Stimulated activated CD8-positive, alpha-beta memory T cell treated with anti-CD3 and anti-CD28 coated beads, Interleukin-2, amount 100 ng/mL, for 1 hour (primary cell): ENCODE data around the gene GRPEL1.
"Not testable (repeated sequence)": the region's sequence is repeated elsewhere in the genome, so short reads cannot be mapped to it uniquely, and the experiment has no call there.

Experiments used
- DNase-seq, 2 donors: peaks; one replicate each; pipeline ENCODE4 v3.0.0-alpha.2; 2020; ENCODE audit warnings: low read depth in 2 of 2

The GRPEL1 gene

DNA sequence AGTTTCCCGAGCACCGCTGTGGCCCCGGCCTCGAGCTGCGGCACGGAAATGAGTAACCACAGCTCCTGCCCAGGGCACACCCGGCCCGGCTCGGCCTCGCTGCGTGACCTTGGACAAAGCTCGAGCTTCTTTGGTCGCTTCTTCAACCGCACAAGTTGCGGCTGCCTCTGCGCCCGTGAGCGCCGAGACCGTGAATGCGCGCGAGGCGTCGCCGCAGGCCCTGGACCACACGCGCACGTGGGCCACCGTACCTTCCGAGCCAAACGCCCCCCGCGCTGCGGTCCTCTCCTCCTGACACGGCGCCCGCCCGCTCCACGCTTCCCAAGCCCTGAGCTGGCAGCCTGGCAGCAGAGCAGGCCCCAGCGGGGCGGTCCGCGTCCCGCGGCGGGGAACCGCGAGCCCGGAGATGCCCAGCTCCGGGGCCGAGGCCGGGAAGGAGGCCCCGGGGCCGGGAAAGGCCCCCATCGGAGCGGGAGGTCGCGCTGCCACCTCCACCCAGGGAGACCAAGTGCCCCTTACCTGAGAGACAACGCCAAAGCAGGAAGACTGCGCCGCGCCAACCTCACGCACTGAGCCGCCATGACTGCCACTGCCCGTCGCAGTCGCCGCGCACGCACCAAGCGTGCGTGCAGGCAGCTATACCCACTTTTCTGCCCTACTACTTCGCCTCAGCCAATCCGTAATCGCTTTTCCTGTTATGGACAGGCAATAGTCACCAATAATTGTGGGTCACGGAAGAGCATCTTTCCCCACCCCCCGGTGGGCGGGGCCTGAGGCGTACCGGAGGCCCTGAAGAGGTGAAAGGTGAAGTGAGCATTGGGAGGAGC is at the start of gene GRPEL1:
GRPEL1 (minus strand) TSS at position 613 of the 827 bp plus-strand sequence; CDS start at position 581, 32 bp downstream.
- peak in 1 of 2 donors; percentile 100 for DNase-seq

DNA sequence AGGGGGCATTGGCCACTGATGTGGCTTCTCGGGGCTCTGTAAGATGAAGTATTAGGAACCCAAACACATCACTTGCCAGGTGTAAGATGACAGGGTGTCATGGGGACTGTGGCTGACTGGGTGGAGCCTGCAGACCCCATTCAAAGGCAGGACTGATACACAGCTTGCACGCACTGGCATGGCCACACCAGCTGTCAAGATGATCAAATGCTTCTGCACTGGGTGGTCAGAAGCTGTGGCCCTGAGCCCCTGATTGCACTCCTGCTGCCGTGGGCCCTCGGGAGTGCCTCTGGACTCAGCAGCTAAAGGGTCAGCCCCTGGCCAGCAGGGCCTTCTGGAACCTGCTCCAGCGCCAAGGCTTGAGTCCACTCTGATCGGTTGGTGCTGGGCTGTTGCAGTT is 48.8 kb upstream of the GRPEL1 start:
- DNase-seq = no peak

DNA sequence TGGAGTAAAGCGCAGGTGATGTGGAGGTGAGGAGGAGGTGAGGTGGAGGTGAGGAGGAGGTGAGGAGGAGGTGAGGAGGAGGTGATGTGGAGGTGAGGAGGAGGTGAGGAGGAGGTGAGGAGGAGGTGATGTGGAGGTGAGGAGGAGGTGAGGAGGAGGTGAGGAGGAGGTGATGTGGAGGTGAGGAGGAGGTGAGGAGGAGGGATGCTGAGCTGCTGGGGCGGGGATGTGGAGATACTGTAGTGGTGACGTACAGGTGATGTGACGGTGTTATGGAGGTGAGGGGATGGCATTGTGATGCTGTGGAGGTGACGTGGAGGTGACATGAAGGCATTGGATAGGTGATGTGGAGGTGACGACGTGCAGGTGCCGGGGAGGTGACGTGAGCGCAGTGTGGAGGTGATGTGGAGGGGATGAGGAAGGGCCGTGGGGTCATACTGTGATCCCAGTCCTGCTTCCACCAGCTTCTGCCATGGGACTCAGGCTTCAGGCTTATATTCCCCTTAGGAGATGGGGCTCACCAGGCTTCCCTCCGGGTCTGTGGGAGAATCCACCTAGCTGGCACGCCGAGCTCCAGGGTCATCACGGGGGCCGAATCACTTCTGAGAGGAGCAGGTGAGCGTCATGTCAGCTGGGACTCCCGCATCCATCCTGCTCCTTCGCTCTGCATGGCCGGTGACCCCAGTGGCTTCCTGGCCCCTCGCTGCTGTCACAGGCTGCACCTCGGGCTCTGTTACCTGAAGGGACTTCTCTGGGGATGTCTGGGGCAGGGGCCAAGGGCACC is 47.9 kb upstream of the GRPEL1 start:
- no peak for DNase-seq

DNA sequence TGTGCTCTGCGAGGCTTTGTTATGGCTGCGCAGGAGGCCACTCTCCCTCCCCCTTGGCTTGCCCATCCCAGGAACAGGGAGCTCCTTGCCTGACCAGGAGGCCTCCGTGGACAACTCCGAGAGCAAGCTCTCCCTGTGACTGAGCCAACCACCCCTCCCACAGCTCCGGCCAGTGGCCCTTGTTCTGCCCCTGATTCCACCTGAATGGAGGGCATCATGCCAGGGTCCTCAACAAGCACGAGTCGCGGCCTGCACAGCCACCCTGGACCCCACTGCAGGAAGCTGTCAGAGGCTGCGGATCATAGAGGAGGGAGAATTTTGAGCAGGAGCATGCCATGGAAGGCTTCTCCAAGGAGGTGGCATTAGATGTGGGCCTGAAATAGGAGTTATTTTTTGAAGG is 44.8 kb upstream of the GRPEL1 start:
- no peak for DNase-seq

DNA sequence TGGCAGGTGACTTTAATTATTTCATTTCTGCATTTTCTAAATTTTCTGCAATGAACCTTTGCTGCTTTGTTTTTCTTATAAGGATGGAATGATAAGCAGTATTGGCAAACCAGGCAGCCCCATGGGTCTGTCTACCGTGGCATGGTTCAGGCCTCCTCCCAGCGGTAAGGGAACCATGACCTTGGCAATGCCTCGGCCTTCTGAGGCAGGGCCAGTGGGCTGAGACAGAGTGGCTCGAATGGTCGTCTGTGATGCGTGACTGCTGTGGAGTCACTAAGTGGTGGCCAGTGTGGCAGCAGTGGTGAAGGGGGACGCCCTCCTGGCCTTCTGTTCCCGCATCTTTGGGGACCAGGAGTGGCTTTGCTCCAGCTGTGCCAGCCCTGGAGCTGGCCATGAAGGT is 43.6 kb upstream of the GRPEL1 start:
- DNase-seq = no peak

DNA sequence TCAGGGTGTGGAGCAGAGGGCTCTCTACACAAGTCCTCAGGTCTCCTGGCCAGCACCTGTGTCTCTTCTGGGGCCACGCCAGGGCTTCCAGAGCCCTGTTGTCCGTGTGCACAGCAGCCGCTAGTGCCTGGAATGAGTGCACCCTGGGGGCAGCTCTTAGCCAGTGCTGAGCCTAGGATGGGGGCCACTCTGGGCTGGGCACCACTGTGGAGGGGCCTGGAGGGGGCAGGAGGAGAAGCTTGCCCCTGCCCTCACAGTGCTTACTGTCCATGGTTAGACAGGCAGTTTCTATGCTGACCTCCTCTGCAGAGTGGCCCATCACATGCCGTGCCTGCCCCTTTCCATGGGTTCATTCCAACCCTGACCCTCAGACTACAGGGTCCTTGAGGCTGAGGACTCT is 42.7 kb upstream of the GRPEL1 start:
- no peak for DNase-seq

DNA sequence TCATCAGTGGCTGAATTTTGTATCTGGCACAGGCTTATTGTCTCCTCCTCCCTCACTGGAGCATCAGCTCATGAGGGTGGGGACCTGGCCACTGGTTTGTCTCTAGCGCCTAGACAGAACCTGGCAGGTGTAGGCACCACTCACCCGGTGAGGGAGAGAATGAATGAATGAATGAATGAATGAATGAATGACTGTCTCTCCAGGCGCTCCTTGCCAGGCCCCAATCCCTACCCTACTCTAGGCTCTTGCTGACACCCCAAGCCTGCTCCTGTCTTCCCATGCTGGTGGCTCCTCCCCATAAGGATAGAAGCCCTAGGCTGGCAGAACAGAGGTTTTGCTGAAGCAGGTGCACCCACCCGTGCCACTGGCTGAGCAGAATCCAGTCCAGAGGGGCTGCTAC is 41.3 kb upstream of the GRPEL1 start:
- DNase-seq = no peak

DNA sequence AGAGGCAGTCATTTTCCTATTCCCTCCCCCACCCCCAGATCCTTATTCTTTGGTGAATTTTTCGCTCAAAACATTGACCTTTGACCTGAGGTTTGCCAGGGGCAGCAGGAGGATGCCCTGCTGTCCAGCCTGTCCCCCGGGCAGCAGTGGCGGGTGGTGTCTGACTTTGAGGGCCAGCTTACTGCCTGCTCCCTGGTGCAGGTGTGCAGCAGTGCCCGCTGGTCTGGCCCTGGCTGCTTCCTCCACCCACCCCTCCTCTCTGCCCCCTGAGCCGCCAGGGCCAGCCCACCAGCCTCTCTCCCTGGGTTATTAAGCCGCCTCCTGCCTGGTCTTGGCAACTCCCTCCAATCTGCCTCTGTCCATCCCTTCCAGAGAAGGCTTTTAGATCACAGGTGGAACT is 40.8 kb upstream of the GRPEL1 start:
- DNase-seq = no peak

DNA sequence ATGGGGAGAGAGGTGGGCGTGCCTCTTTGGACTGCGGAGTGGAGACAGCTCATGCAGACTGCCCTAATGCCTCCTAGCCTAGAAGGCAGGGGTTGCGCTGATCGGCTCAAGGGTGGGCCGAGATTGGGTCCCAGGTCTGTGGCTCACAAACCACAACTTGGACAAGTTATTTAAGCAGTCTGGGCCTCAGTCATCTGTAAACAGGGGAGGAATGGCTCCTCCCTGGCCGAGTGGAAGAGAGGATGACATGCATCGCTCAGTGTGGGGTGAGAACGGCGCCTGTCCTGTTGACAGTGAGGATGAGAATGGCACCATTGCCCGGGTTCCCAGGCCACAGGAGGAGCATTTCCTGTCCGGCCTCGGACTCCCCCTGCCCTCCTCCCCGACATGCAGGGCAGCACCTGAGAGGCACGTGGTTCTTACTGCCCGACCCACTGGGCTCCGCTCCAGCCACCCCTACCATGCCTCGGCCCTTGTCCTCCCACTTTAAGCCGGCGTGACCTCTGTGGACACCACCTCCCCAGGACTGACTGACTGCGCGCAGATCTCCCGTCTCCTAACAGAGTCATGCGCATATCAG is 40.3 kb upstream of the GRPEL1 start:
- no peak for DNase-seq

DNA sequence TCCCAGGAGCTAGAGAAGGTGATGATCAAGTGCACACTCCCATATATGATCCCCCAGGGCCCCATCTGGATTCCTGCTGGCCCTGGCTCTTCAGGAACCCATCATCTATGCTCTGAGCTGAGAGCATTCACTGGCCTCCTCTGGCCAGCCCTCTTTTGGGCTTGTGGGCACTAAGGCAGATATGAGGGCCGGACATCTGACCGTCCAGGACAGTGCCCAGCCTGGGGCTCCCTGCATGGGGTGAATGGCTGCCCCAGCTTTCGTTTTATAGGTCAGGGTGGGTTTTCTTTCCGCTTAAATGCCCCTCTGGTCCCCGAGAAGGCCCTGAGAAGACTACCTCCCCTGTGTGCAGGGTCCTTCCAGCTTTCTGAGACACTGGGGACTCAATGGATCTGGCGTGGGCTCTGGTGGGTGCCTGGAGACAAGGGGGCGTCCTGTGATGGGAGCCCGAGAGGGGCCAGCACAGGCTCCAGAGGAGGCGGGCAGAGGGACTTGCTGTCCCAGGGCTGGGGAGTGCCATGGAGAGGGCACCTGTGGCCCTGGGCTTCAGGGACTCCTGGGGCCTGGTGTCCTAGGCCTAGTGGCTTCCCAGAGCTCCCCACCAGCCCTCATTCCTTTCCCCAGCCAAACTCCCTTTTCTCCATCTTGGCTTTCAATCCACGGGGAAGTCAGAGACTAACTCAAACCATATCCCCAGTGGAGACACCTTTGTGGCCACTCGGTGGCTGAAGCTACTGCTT is 39.5 kb upstream of the GRPEL1 start:
- no peak for DNase-seq

DNA sequence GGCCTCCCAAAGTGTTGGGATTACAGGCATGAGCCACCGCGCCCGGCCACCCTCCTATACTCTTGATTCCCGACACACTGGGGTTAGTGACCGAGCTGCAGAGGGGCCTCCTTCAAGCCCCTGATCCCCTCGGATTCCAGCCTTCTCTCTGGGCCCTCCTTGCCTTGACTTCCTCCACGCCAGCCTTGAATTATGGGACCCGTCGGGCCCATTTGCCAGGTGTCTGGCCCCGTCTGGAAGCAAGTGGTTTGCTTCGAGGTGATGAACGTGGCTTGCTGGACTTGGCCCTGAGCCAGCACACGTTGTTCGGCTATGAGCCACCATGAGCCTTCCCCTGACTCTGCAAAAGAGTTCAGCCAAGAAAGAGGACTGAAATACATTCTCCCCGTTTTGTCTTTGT is 37.4 kb upstream of the GRPEL1 start:
- DNase-seq = no peak

DNA sequence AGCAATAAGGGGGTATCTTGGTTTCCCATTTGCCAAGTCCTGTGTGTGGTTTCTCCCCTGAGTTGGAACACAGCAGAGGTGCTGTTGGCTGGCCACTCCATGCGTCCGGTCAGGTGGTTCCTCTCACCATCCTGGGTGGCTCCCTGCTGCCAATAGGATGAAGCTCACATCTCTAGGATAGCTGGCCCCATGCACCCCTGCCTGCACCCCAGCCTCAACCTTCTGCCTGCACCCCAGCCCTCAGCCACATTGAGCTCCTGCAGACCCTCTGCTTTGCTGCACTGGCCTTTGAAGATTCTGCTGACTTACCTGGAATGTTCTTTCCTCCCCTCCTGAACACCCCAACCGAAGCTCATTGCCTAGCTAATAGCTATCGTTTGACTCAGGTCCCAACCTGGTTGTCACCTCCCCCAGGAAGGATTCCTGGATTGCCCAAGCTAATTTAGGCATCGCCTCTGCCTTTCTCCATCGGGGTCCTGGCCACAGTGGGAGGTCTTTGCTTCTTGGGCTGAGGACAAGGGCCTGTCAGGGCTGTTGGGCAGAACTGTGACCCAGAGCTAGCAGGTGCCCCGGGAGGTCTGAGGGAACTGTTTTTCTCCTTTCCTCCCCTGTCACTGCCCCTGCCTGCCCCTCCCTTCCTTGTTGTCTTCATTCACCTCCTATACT is 36.6 kb upstream of the GRPEL1 start:
- DNase-seq = no peak

DNA sequence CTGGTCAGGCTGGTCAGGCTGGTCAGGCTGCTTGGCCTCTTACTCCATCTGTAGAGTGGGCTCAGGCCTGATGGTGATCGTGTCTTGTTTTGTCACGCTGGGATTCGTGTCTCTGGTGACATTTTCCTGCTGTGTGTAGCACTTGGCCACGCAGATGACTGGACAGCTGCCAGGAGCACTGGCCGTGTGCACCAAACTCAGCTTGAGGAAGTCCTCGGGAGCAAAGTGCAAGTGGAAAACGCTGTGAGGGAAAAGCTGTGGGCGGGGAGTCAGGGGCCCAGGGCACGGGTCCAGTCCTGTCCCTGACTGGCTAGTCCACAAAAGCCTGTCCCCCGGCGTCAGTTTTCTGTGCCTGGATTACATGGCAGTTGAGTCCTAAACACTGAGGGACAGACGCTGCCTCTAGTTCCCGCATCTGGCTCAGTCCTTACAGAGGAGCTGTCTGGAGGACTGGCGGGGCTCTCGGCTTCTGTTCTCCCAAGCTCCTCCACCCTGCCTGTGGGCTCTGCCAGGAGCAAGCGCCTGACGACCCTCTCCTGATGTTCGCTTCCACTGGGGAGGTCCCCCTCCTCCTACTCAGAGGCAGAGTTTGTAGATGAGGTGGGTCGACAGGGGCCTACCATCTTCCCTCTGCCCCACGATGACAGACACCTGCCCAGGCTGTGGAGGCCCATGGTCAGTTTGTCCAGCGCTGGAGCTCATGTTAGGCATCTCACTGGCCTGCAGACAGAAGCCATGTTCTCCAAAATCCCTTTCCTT is 35.9 kb upstream of the GRPEL1 start:
- DNase-seq = no peak

DNA sequence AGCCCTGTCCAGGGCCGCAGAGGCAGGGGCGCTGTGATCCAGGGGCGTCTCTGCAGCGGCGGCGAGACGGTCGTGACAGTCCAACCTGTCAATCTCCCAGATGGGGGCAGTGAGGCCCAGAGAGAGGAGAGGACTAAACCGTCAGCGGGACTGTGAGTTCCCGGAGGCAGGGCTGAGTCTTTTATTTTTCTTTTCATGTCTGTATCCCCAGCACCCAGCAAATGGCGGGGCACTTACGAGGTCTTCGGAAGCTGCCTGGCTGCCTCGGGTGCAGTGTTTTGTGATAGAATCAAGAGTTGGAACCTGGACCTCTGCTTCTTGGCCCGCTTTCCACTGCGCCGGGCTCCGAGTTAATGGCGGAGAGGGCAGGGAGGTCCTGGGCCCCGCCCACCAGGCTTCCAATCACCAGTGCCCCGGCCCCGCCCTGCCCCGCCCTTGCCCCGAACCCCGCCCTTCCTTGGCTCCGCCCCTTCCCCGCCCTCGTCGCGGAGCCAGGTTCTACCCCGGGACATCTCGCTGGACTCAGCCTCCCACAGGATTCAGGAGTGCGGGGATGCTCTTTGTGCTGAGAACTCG is 35.3 kb upstream of the GRPEL1 start:
- peak; percentile 47 to 71 for DNase-seq

DNA sequence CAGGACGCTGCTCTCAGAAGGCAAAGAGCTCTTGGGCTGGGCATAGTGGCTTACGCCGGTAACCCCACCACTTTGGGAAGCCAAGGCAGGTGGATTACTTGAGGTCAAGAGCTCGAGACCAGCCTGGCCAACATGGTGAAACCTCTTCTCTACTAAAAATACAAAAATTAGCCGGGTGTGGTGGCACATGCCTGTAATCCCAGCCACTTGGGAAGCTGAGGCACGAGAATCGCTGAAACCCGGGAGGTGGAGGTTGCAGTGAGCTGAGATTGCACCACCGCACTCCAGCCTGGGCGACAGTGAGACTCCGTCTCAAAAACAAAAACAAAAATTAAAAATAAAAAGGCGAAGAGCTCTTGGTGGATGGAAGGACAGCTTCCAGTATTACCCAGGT is 34.6 kb upstream of the GRPEL1 start:
- not testable (repeated sequence) for DNase-seq

DNA sequence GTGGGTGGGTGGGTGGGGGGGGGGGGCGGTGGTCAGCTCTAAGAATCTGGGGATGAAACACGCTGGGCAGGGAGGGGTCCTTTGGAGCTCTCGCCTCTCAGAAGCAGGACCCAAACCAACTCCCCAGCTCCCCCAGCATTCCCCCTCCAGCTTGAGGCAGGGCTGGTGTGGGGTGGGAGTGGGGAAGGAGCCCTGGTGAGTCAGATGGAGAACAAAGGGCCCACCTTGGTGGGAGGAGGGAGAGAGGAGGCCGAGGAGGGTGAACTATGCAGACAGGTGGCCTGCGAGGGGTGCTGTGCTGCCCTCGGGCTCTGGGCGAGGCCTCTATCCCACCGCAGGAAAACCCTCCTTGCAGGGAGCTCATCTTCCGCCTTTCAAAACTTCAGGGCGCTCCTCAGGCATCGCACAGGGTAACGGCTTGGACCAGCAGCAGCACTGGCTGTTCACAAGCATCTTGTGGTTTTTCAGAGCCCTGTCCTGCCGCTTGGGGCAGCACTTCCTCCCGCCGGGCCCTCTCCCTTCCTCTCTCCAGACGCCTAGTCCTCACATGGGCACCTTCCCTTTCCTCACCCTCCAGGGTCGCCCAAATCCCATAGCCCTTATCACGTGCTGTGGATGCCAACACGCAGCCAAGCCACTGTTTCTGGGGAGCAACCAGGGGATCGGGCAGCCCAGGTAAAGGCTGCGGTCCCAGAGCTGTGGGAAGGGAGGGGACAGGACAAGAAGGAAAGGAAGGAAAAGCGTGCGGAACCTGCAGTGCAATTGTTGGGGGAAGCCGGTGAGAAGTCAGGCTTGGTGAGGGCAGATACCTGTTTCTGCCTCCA is 34.0 kb upstream of the GRPEL1 start:
- DNase-seq = peak; percentile 9 to 26

DNA sequence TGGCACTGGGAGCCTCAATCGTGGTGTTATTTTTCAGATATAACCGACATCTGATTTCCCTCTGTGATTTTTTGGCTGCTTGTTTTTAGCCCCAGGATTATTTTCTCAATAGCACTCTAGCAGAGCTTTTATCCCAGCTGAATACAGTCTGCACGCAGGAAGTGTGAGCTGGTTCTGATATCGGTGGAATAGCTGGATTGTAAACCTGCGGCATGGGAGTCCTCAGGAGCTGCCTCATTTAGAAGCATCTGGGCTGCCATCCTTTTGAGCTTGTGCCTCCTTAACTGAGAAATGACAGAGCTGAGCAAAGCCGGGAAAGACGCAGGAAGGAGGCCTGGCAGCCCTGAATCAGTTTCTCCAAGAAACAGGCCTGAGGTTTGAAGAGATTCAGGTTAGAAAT is 28.4 kb upstream of the GRPEL1 start:
- DNase-seq = no peak

DNA sequence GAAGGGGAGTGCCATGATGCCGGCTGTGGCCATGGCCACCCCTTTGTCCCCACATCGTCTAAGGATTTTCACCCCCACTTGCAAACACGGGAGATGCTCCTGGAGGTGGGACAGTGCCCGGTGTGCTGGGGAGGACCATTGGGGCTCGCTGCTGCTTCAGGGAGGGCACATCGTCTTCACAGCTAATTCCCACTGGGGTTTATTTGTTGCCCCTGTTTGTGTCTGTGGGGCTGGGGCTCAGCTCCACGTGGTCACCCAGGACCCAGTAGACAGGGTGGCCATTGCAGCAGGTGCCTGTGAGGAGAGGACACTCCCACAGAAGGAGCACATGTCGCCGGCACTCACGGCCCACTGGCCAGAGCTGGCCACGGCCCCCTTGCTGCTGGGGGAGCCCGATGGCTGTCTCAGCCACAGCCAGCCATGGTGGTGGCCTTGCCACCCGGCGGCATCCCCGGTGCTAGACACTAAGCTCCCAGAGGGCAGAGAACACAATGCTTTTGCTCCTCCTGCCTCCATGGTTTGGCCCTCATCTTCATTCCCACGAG is 27.8 kb upstream of the GRPEL1 start:
- DNase-seq = no peak

DNA sequence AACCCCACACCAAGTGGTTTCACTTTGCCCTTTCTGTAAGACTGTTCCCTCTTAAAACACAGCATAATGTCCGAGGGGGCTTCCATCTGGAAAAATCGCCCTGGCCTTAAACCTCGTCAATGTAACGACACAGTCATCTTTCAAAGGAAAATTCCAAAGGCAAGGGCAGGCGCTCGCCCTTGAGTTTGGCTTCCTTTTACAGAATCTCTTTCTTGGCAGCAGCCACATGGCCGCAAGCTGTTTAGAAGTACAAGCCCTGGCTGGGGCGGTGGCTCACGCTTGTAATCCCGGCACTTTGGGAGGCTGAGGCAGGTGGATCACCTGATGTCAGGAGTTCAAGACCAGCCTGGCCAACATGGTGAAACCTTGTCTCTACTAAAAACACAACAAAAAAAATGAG is 27.1 kb upstream of the GRPEL1 start:
- no peak for DNase-seq
